Lower lobe of right lung (tissue), 2 donors: Measurements from ENCODE around the gene ERP27. TPM values are rescaled to one million over a fixed set of nuclear protein-coding genes. Genes with fewer than 3 reads are reported as not detected.

ENCODE experiments used
- ATAC-seq, 2 donors: fragments of 200-7000 bp; cut with Tn5 transposase; one replicate each; pipeline ENCODE4 v1.9.1; 2020 to 2022; ENCODE audit warnings: mild to moderate bottlenecking in 2 of 2, moderate library complexity in 2 of 2
- DNase-seq: peaks from one replicate; pipeline ENCODE4 v3.0.0-alpha.2; 2020
- H3K27ac ChIP-seq: fragments of 200-600 bp; one replicate; pipeline ENCODE4 v1.8.0; 2022
- H3K27me3 ChIP-seq: fragments of 200-600 bp; one replicate; pipeline ENCODE4 v1.8.0; 2022; ENCODE audit warnings: low read depth
- H3K36me3 ChIP-seq: fragments of 200-600 bp; one replicate; pipeline ENCODE4 v1.8.0; 2022; ENCODE audit warnings: mild to moderate bottlenecking
- H3K4me1 ChIP-seq: fragments of 200-600 bp; one replicate; pipeline ENCODE4 v1.8.0; 2022
- H3K4me3 ChIP-seq: fragments of 200-600 bp; one replicate; pipeline ENCODE4 v1.8.0; 2022; ENCODE audit warnings: mild to moderate bottlenecking
- H3K9me3 ChIP-seq: fragments of 200-600 bp; one replicate; pipeline ENCODE4 v1.8.0; 2022
- CTCF ChIP-seq: fragments of 200-600 bp; IDR thresholded peaks from one replicate; pipeline ENCODE4 v1.8.0; 2022; ENCODE audit warnings: antibody characterized with exemption, mild to moderate bottlenecking
- intact Hi-C: fragments of 100-400 bp; cut with DNase I; formaldehyde crosslinking; loops from one replicate; pipeline ENCODE4 v1.11.0; 2022
- total RNA-seq: library from RNA; stranded (reverse); fragmentation: NEBNext Ultra II Directional; extraction: Animal tissue kit (Norgen Biotek cat#: 25700); gene quantifications from one replicate; pipeline ENCODE4 v1.2.1, GENCODE V29; 2021
- donor health status: DM: no; HTN: yes; CAD: no; lungs with severe emphysema.

Gene ERP27
- total RNA-seq, 1 donor from 2014 or later, result 16.2 TPM

GRCh38 chr12:14937014-14937413, 1.3 kb downstream of the ERP27 start:
- no peak for ATAC-seq
- DNase-seq, result no peak
- H3K27me3 ChIP-seq, result no peaks in the 10 kb centered on the region
- H3K4me1 ChIP-seq, result no peaks in the 10 kb centered on the region
- TF ChIP-seq CTCF, result no peak
- H3K4me3 ChIP-seq, result no peak overlapping the region
- H3K9me3 ChIP-seq, result no peaks in the 10 kb centered on the region
- no peak overlapping the region for H3K27ac ChIP-seq
- intact Hi-C loops, result no loop called here
- peaks cover 7% of the 10 kb centered on the region for H3K36me3 ChIP-seq

GRCh38 chr12:14936224-14936861, 2.0 kb downstream of the ERP27 start:
- intact Hi-C loops, result no loop called here
- H3K4me1 ChIP-seq, result no peaks in the 10 kb centered on the region

GRCh38 chr12:14935031-14935430, 3.3 kb downstream of the ERP27 start:
- Histone ChIP-seq H3K9me3 (no peaks in the 10 kb centered on the region), H3K27ac (no peak overlapping the region), H3K27me3 (no peaks in the 10 kb centered on the region), H3K4me1 (peaks cover 9% of the 10 kb centered on the region), H3K36me3 (no peaks in the 10 kb centered on the region), H3K4me3 (no peak overlapping the region)
- DNase-seq, result no peak
- no peak for TF ChIP-seq CTCF
- intact Hi-C loops, result no loop called here
- peak; percentile 42 to 85 for ATAC-seq

More at GRCh38 chr12:14936224-14936861, 2.0 kb downstream of the ERP27 start:
- no peak for DNase-seq
- Histone ChIP-seq H3K27me3 (no peaks in the 10 kb centered on the region), H3K27ac (no peak overlapping the region), H3K4me3 (no peak overlapping the region), H3K9me3 (no peaks in the 10 kb centered on the region), H3K36me3 (no peaks in the 10 kb centered on the region)
- no peak for ATAC-seq
- peak; percentile 28 for TF ChIP-seq CTCF

- no peak overlapping the region for H3K27ac ChIP-seq
- H3K4me1 ChIP-seq, result peaks cover 11% of the 10 kb centered on the region
- intact Hi-C loops, result no loop called here
- H3K4me3 ChIP-seq, result no peak overlapping the region
- no peaks in the 10 kb centered on the region for H3K36me3 ChIP-seq
- H3K9me3 ChIP-seq, result no peaks in the 10 kb centered on the region
- DNase-seq (no peak), ATAC-seq (no peak)
- H3K27me3 ChIP-seq, result no peaks in the 10 kb centered on the region
- no peak for TF ChIP-seq CTCF
Measured at GRCh38 chr12:14934511-14934910, 3.8 kb downstream of the ERP27 start.

GRCh38 chr12:14931791-14932560, 6.4 kb downstream of the ERP27 start:
- Histone ChIP-seq H3K36me3 (no peaks in the 10 kb centered on the region), H3K4me3 (no peak overlapping the region), H3K27ac (no peak overlapping the region), H3K9me3 (no peaks in the 10 kb centered on the region), H3K27me3 (no peaks in the 10 kb centered on the region), H3K4me1 (peaks cover 11% of the 10 kb centered on the region)
- intact Hi-C loops, result no loop called here
- DNase-seq, result no peak
- TF ChIP-seq CTCF, result no peak
- no peak for ATAC-seq
